ENCODE data around the gene NKAPD1. TPM values are rescaled to one million over a fixed set of nuclear protein-coding genes. Genes with fewer than 3 reads are reported as not detected.
"Not testable (repeated sequence)": the region's sequence is repeated elsewhere in the genome, so short reads cannot be mapped to it uniquely, and the experiment has no call there.

NKAPD1 gene
- total RNA-seq, 2 experiments from 2014 or later, result 17.1 to 22.9 TPM

- ChIA-PET POLR2A (interaction anchor here (0.8 to 1.5 kb wide), 5 partner anchors 12 to 161 kb away, joined by 3 to 5 read pairs (median 3); partner anchors contain the start of genes NKAPD1 and PIH1D2), CTCF (interaction anchor here (0.9 to 2.5 kb wide), 6 partner anchors 25 to 216 kb away, joined by 3 to 9 read pairs (median 5); partner anchors contain the start of genes ALG9 and BCO2)
- Mint-ChIP-seq H3K36me3 (ENCODE audit: low read depth) (peaks cover 88% of the 10 kb centered on the region), H3K27ac (peak overlapping the region; percentile 96), H3K27me3 (ENCODE audit: low read depth) (no peaks in the 10 kb centered on the region), H3K4me3 (peak overlapping the region; percentile 99), H3K4me1 (ENCODE audit: low read depth) (peaks cover 58% of the 10 kb centered on the region), H3K9me3 (ENCODE audit: insufficient read depth) (no peaks in the 10 kb centered on the region)
- ATAC-seq, result no peak
- DNase-seq, result no peak
Measured at GRCh38 chr11:112087212-112087611, 13.1 kb downstream of the NKAPD1 start.

DNA sequence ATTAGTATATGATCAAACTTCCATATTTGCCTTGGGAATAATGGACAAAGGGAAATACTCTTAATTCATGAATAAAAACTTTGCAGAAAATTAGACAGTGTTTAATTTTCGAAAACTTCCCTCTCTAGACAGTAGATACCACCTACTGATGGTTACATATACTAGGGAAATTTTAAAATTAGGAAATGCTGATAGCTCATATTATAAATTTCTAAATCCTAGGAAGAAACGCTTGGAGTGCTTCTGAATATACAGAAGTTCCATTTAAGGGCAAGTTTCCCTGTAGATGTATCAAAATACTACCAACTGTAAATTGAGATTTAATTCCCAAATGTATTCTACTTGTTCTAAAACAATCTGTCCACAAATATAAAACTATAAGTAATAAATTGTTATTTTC lies 21.2 kb downstream of the NKAPD1 start:
- H3K9me3 Mint-ChIP-seq (ENCODE audit: insufficient read depth); CTCF ChIA-PET; ATAC-seq; H3K27me3 Mint-ChIP-seq (ENCODE audit: low read depth); DNase-seq; H3K27ac Mint-ChIP-seq; H3K4me3 Mint-ChIP-seq; POLR2A ChIA-PET; H3K4me1 Mint-ChIP-seq (ENCODE audit: low read depth): not testable (repeated sequence)
- peaks cover 38% of the 10 kb centered on the region for H3K36me3 Mint-ChIP-seq (ENCODE audit: low read depth)

- no peak for DNase-seq
- H3K4me1 Mint-ChIP-seq (ENCODE audit: low read depth), result no peaks in the 10 kb centered on the region
- H3K4me3 Mint-ChIP-seq, result no peak overlapping the region
- ChIA-PET POLR2A (no interaction called here), CTCF (interaction anchor here (1.1 kb wide), 1 partner anchor 16 kb away, joined by 3 read pairs; no protein-coding TSS in a partner anchor)
- H3K27me3 Mint-ChIP-seq (ENCODE audit: low read depth), result no peaks in the 10 kb centered on the region
- no peak overlapping the region for H3K27ac Mint-ChIP-seq
- no peaks in the 10 kb centered on the region for H3K9me3 Mint-ChIP-seq (ENCODE audit: insufficient read depth)
- no peak for ATAC-seq
- peaks cover 32% of the 10 kb centered on the region for H3K36me3 Mint-ChIP-seq (ENCODE audit: low read depth)
Measured at GRCh38 chr11:112096194-112096593, 22.1 kb downstream of the NKAPD1 start.

DNA sequence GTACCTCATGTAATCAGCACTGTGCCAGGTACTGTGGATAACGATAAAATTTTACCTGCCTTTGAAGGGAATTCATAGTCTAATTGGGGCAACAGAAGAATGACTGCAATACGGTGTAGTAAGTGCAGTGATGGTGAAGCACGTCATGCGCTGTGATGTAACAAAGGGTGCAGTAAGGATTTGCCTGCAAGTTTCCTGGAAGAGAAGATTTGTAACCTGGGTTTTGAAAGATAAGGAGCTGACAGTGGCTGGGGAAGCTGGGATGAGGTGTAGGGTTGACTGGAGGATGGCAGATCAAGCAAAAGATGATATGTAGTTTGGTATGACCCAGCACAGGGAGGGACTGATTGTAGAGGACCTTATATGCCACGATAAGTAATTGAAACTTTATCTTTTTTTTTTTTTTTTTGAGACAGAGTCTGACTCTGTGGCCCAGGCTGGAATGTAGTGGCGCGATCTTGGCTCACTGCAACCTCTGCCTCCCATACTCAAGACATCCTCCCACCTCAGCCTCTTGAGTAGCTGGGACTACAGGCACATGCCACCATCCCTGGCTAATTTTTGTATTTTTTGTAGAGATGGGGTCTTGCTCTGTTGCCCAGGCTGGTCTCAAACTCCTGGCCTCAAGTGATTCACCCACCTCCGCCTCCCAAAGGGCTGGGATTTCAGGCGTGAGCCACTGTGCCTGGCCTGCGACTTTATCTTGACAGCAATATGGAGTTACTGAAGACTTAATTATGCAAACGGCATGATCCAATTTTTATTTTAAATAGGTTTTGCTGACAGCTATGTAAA lies 23.8 kb downstream of the NKAPD1 start:
- ATAC-seq (no peak), DNase-seq (no peak)
- no peaks in the 10 kb centered on the region for H3K4me1 Mint-ChIP-seq (ENCODE audit: low read depth)
- H3K9me3 Mint-ChIP-seq (ENCODE audit: insufficient read depth), result no peaks in the 10 kb centered on the region
- ChIA-PET POLR2A (interaction anchor here (0.7 to 1.4 kb wide), 2 partner anchors 8 to 12 kb away, joined by 3 to 4 read pairs; partner anchors contain the start of genes SDHD and TIMM8B), CTCF (interaction anchor here (1.0 kb wide), 1 partner anchor 16 kb away, joined by 3 read pairs; no protein-coding TSS in a partner anchor)
- no peak overlapping the region for H3K27ac Mint-ChIP-seq
- no peak overlapping the region for H3K4me3 Mint-ChIP-seq
- peaks cover 20% of the 10 kb centered on the region for H3K36me3 Mint-ChIP-seq (ENCODE audit: low read depth)
- no peaks in the 10 kb centered on the region for H3K27me3 Mint-ChIP-seq (ENCODE audit: low read depth)

DNA sequence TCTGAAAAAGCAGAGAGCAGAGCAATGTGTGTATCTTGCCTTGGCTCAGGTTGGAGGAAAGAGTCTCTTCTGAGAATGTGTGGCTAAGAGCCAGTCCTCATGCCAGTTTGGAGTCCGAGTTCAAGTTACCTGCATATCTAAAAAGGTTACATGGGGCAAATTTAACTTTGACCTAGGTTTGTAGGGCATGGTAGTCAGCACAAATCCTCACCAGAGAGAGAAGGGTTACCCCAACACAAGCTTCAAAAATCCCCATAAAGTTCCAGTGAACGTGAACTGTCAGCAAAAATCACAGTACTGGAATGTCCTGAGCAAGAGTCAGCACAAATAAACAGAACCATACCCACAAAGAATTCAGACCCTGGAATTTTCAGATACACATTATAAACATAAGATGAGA lies 26.4 kb downstream of the NKAPD1 start:
- ChIA-PET CTCF (interaction anchor here (7.7 kb wide), 1 partner anchor 14 kb away, joined by 42 read pairs; no protein-coding TSS in a partner anchor), POLR2A (no interaction called here)
- no peak overlapping the region for H3K27ac Mint-ChIP-seq
- H3K4me1 Mint-ChIP-seq (ENCODE audit: low read depth), result no peaks in the 10 kb centered on the region
- H3K36me3 Mint-ChIP-seq (ENCODE audit: low read depth), result peaks cover 7% of the 10 kb centered on the region
- DNase-seq, result no peak
- no peaks in the 10 kb centered on the region for H3K9me3 Mint-ChIP-seq (ENCODE audit: insufficient read depth)
- no peak for ATAC-seq
- no peaks in the 10 kb centered on the region for H3K27me3 Mint-ChIP-seq (ENCODE audit: low read depth)
- no peak overlapping the region for H3K4me3 Mint-ChIP-seq

GRCh38 chr11:112103446-112103845 lies 29.3 kb downstream of the NKAPD1 start:
- no peak overlapping the region for H3K27ac Mint-ChIP-seq
- H3K9me3 Mint-ChIP-seq (ENCODE audit: insufficient read depth), result no peaks in the 10 kb centered on the region
- no peaks in the 10 kb centered on the region for H3K27me3 Mint-ChIP-seq (ENCODE audit: low read depth)
- H3K4me1 Mint-ChIP-seq (ENCODE audit: low read depth), result no peaks in the 10 kb centered on the region
- ATAC-seq, result no peak
- CTCF ChIA-PET, result interaction anchor here (1.4 to 7.7 kb wide), 2 partner anchors 11 to 177 kb away, joined by 5 to 42 read pairs; no protein-coding TSS in a partner anchor
- no peak for DNase-seq
- POLR2A ChIA-PET, result interaction anchor here (0.7 to 0.8 kb wide), 2 partner anchors 11 to 12 kb away, joined by 3 read pairs; no protein-coding TSS in a partner anchor
- no peak overlapping the region for H3K4me3 Mint-ChIP-seq
- H3K36me3 Mint-ChIP-seq (ENCODE audit: low read depth), result no peaks in the 10 kb centered on the region

DNA sequence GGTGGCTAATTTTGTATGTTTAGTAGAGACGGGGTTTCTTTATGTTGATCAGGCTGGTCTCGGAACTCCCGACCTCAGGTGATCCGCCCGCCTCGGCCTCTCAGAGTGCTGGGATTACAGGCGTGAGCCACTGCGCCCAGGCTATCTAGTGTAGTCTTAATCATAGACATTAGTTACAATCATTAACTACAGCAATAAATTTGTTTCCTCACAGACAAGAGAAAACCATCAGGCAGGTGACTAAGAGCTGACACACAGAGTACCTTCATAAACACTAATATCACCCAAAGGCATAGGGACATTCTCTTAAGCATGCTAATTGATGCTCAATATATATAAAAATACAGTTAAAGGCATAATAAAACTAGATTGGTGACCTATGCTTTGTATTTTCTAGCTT lies 32.0 kb downstream of the NKAPD1 start:
- Mint-ChIP-seq H3K27ac (no peak overlapping the region), H3K9me3 (ENCODE audit: insufficient read depth) (no peaks in the 10 kb centered on the region), H3K4me3 (no peak overlapping the region), H3K27me3 (ENCODE audit: low read depth) (no peaks in the 10 kb centered on the region), H3K36me3 (ENCODE audit: low read depth) (no peaks in the 10 kb centered on the region), H3K4me1 (ENCODE audit: low read depth) (no peaks in the 10 kb centered on the region)
- ATAC-seq (no peak), DNase-seq (no peak)
- ChIA-PET POLR2A (interaction anchor here (0.6 to 1.2 kb wide), 3 partner anchors 9 to 170 kb away, joined by 3 to 4 read pairs (median 3); partner anchors contain the start of genes SDHD and TIMM8B), CTCF (interaction anchor here (7.7 kb wide), 1 partner anchor 8 kb away, joined by 42 read pairs; no protein-coding TSS in a partner anchor)

DNA sequence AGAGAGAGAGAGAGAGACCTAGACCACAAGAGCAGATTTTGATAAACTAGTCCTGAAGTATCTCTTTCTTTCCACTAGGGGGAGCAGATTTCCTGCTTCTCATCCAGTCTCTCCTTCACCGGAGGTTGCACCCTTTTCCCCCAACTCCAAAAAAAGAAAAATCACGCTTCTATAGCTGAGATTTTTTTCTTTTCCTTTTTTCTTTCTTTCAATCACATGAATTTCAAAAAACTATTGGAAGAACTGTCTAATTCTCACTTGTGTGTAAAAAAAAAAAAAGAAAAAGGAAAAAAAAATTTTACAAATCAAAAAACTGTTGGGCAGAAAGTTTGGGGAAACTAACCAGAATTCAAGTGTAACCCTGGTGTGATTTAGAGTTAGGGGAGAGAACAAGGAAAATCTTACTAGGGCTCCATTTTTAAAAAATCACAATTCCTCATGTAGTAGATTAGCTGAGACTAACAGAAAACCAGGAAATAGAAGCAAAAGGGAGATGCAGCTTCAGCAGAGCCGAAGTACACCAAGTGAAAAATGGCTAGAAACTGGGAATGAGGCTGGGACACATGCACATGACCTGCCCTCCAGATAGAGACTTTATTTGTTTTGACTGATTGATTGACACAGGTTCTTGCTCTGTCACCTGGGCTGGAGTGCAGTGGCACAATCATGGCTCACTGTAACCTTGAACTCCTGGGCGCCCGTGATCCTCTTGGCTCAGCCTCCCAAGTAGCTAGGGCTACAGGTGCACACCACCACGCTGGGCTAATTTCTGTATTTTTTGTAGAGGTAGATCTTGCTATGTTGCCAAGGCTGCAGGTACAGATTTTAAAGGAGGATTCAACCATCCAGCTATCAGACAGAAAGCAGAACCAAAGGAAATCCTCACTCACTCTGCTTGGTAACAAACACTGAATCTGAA lies 39.7 kb downstream of the NKAPD1 start:
- H3K4me1 Mint-ChIP-seq (ENCODE audit: low read depth), result peaks cover 32% of the 10 kb centered on the region
- H3K9me3 Mint-ChIP-seq (ENCODE audit: insufficient read depth), result no peaks in the 10 kb centered on the region

DNA sequence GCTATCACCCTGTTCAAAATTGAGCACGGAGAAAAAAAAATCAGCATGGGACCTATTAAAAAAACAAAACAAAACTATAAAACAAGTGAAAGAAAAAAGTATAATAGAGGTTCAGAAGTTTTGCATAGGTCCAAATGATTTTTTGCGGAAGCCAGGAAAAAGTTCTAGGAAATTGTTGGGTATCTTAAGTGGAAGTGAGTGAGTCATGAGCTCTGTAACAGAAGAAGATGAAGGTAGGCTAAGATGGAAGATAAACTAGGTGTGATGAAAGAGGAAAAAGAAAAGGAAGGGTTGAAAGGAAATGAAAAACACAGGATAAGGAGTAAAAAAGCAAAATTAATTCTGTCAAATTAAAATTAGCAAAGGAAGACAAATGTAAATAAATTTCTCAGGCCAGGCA lies 40.4 kb downstream of the NKAPD1 start:
- no peaks in the 10 kb centered on the region for H3K27me3 Mint-ChIP-seq (ENCODE audit: low read depth)
- H3K27ac Mint-ChIP-seq, result no peak overlapping the region
- H3K36me3 Mint-ChIP-seq (ENCODE audit: low read depth), result peaks cover 2% of the 10 kb centered on the region
- H3K4me3 Mint-ChIP-seq, result no peak overlapping the region
- H3K4me1 Mint-ChIP-seq (ENCODE audit: low read depth), result peaks cover 32% of the 10 kb centered on the region
- POLR2A ChIA-PET, result no interaction called here
- no peak for DNase-seq
- CTCF ChIA-PET, result interaction anchor here (0.9 to 7.3 kb wide), 17 partner anchors 8 to 473 kb away, joined by 3 to 52 read pairs (median 4); partner anchors contain the start of genes BCO2 and IL18
- ATAC-seq, result no peak
- H3K9me3 Mint-ChIP-seq (ENCODE audit: insufficient read depth), result no peaks in the 10 kb centered on the region

More for the DNA sequence above, 39.7 kb downstream of the NKAPD1 start:
- ChIA-PET POLR2A (interaction anchor here (0.7 kb wide), 1 partner anchor 457 kb away, joined by 3 read pairs; no protein-coding TSS in a partner anchor), CTCF (interaction anchor here (0.7 to 7.3 kb wide), 24 partner anchors 8 to 582 kb away, joined by 3 to 52 read pairs (median 4); partner anchors contain the start of genes BCO2 and IL18)
- Mint-ChIP-seq H3K27ac (no peak overlapping the region), H3K4me3 (no peak overlapping the region), H3K36me3 (ENCODE audit: low read depth) (no peaks in the 10 kb centered on the region), H3K27me3 (ENCODE audit: low read depth) (no peaks in the 10 kb centered on the region)
- DNase-seq (no peak), ATAC-seq (peak; percentile 74)

DNA sequence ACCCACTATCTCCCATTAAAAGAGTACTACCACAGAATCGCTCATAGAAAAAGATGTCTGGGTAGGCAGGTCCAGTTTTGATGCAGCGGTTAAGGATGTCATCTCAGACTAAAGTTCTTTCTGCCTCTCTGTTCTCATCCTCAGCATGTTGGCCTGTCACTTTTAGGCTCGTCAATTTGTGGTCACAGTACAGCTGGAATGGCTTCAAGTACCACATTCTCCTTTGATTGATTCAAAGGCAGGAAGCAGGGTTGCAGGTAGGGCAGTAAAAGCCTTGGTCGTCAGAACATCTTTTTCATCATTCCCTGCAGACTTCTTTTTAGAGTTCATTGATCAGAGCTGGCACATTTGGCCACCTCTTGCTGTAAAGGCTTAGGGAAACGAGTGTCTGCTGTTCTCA lies 41.3 kb downstream of the NKAPD1 start:
- no peak for DNase-seq
- ChIA-PET POLR2A (interaction anchor here (1.5 kb wide), 1 partner anchor 12 kb away, joined by 3 read pairs; no protein-coding TSS in a partner anchor), CTCF (interaction anchor here (1.2 to 7.3 kb wide), 4 partner anchors 9 to 165 kb away, joined by 3 to 52 read pairs (median 24); partner anchors contain the start of gene BCO2)
- no peaks in the 10 kb centered on the region for H3K9me3 Mint-ChIP-seq (ENCODE audit: insufficient read depth)
- H3K27me3 Mint-ChIP-seq (ENCODE audit: low read depth), result no peaks in the 10 kb centered on the region
- no peak for ATAC-seq
- H3K36me3 Mint-ChIP-seq (ENCODE audit: low read depth), result peaks cover 2% of the 10 kb centered on the region
- H3K4me1 Mint-ChIP-seq (ENCODE audit: low read depth), result peaks cover 35% of the 10 kb centered on the region
- no peak overlapping the region for H3K27ac Mint-ChIP-seq
- no peak overlapping the region for H3K4me3 Mint-ChIP-seq

- H3K27me3 Mint-ChIP-seq (ENCODE audit: low read depth), result no peaks in the 10 kb centered on the region
- no peak overlapping the region for H3K27ac Mint-ChIP-seq
- DNase-seq, result peak; percentile 29
- no peaks in the 10 kb centered on the region for H3K9me3 Mint-ChIP-seq (ENCODE audit: insufficient read depth)
- no peak overlapping the region for H3K4me3 Mint-ChIP-seq
- peaks cover 2% of the 10 kb centered on the region for H3K36me3 Mint-ChIP-seq (ENCODE audit: low read depth)
- ATAC-seq, result peak; percentile 39
- ChIA-PET POLR2A (no interaction called here), CTCF (interaction anchor here (0.6 kb wide), 1 partner anchor 57 kb away, joined by 3 read pairs; the partner anchor contains the start of gene BCO2)
- H3K4me1 Mint-ChIP-seq (ENCODE audit: low read depth), result peaks cover 37% of the 10 kb centered on the region
Measured at GRCh38 chr11:112118176-112118575, 44.1 kb downstream of the NKAPD1 start.

Data from activated CD8-positive, alpha-beta T cell treated with anti-CD3 and anti-CD28 coated beads, Interleukin-2, amount 10 ng/mL, durations not matched to agents 7 days and 5 days (primary cell).